Measurements from ENCODE around the gene POFUT2.

Gene POFUT2

DNA sequence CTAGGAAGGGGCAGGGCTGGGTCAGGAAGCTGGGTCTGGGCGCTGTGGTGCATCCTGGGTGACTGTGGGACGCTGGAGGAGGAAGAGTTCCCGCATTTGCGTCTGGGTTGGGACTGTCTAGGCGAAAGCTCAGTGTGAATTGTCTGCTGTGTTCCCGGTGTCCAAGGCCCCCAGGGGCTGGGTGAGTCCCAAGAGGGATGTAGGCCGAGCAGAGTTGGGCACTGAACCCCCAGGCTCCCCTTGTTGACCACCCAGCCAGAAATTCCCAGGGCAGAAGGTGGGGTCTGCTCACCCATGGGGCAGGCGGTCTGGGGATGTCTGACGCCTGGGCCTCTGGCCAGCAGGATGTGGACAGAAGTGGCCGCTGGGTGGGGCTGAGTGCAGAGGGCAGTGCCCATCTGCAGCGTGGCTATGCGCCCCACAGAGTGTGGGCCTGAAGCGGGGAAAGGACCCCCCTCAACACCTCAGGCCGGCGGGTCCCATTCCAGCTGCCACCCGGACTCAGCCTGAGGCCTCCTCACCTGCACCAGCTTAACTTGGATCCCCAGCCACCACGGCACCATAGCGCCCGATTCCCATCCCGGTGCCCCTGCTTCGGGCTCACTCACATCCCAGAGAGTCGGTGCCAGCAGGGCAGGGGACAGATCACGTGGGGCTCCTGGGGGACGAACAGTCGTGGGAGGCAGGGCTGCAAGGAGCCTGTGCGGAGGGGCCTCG is 37.0 kb upstream of the POFUT2 start:
- H3K27ac ChIP-seq: no peak overlapping the region

DNA sequence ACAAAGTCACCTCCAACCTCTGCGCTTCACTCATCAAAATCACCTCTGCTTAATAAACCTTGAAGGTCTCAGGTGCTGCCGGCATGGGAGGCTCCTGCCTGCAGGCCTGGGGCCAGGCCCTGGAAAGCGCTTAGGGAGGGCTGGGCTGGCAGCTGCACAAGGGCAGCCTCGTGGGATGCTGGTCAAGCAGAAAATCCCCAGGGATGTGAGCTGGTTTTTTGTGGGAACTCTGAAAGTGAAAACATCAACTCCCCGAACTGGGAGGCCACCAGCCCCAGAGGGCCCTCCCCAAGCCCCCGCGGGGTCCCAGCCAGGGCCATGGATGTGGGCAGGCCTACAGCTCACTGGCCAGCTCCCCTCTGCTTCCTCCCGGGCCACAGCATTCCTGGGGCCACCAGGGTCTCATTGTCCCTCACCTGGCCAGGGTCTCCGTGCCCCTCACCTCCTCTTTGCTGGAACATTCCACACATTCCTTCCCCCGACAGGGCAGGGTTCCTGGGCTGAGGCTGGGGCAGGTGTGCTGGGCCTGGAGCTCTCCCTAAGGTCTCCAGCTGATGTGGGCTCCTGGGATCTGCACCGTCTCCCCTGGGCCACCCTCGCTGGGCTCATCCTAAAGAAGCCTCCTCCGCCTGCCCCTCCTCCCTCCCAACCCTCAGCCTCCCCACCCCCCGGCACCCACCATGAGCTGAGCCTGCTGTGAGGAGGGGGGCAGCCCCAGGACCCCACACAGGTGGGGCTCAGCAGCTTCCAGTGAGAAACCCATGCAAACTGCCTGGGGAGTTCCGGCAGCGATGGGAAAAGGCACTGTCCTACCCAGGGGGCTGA is 36.0 kb upstream of the POFUT2 start:
- H3K27ac ChIP-seq: no peak overlapping the region; the same call in 1 of the 2 replicates
- TF ChIP-seq, protein P1, sequence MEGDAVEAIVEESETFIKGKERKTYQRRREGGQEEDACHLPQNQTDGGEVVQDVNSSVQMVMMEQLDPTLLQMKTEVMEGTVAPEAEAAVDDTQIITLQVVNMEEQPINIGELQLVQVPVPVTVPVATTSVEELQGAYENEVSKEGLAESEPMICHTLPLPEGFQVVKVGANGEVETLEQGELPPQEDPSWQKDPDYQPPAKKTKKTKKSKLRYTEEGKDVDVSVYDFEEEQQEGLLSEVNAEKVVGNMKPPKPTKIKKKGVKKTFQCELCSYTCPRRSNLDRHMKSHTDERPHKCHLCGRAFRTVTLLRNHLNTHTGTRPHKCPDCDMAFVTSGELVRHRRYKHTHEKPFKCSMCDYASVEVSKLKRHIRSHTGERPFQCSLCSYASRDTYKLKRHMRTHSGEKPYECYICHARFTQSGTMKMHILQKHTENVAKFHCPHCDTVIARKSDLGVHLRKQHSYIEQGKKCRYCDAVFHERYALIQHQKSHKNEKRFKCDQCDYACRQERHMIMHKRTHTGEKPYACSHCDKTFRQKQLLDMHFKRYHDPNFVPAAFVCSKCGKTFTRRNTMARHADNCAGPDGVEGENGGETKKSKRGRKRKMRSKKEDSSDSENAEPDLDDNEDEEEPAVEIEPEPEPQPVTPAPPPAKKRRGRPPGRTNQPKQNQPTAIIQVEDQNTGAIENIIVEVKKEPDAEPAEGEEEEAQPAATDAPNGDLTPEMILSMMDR (conservative IDR thresholded peaks at IDR 0.05): no peak

More for the DNA sequence above, 37.0 kb upstream of the POFUT2 start:
- TF ChIP-seq, protein P1 (conservative IDR thresholded peaks at IDR 0.05): no peak

DNA sequence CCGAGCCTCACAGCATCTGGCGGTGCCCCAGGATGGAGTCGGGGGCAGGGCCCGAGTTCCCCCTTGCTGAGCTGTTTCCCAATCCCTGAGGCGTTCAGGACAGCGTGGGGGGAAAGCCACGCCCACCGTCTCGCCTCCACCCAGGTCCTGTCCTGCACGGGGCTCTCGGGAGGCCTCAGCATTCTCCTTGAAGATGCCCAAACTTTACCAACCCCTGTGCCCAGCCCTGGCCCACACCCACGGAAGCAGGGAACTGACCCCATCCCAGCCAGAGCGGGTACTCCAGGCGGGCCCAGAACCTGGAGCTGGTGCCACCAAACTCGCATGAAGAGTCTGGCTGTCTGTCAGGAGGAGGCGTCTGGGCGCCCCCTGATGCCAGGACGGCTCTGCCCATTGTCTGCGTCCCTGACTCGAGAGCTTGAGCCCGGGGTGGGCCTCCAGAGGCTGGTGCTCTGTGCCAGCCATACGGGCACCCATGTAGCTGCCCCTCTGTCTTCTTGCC is 35.3 kb upstream of the POFUT2 start:
- H3K27ac ChIP-seq: no peak overlapping the region; the same call in 1 of the 2 replicates
- TF ChIP-seq, protein P1 (conservative IDR thresholded peaks at IDR 0.05): no peak

DNA sequence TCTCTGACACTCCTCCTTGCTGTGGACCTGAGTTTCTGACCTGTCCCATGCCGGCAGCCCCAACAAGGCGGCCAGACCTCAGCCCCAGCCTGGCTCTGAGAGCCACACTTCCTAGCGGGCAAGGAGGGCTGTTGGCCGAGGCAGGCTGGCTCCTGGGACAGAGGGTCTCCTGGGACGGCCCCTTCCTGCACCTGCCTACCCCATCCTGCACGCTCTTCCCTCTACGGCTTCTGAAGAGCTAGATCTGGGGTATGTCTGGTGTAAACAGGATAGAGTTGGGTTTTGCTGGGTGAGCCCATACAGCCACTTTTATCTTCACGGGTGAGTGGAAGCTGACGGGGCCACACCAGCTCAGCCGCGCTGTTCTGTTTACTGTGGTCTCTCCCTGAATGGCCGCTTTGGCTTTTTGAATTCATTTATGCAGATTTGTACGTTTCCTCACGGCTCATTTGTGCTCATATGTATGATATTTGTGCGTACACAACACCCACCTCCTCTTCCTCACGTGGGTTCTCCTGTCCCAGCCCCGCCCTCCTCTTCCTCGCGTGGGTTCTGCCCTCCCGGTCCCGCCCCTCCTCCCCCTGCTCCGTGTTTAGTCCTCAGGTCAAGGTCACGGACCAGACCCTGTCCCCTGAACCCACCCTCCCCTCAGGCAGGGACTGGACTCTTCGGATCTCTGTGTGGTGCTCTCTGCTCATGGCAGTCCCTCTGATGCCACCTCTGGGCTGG is 34.7 kb upstream of the POFUT2 start:
- H3K27ac ChIP-seq: no peak overlapping the region
- TF ChIP-seq, protein P1 (conservative IDR thresholded peaks at IDR 0.05): no peak

DNA sequence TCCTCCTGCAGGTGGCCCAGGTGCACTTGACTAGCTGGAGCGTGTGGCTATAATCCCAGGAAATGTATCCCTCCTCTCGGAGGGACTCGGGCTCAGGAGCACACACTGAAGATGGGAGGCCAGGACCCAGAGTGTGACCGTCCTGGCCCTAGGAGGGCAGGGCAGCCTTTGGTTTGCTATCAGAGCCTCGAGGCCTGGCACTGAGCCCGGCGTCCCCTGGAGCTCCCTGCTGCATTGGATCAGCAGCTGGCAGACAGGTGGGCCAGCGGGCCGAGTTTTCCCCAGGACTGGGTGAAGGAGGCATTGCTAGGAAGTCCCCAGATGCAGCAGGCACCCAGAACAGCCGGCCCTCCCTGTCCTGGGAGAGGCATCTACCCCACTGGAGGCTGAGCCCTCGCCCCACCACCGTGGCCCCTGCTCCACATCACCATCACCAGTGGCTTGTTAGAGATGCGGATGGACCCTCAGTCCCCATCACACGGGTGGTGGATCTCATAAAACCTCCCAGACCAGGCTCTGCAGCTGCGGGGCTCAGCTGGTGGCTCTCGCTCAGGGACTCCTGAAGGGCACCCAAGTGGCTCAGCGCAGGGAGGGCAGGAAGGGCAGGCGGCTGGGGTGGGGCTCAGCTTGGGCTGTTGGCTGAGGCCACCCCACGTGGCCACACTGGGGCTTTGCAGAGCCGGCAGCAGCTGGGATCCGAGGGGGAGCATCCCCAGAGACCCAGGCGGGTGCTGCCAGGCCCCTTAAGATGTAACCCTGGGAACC is 32.7 kb upstream of the POFUT2 start:
- no peak overlapping the region for H3K27ac ChIP-seq
- TF ChIP-seq, protein P1 (conservative IDR thresholded peaks at IDR 0.05): no peak

DNA sequence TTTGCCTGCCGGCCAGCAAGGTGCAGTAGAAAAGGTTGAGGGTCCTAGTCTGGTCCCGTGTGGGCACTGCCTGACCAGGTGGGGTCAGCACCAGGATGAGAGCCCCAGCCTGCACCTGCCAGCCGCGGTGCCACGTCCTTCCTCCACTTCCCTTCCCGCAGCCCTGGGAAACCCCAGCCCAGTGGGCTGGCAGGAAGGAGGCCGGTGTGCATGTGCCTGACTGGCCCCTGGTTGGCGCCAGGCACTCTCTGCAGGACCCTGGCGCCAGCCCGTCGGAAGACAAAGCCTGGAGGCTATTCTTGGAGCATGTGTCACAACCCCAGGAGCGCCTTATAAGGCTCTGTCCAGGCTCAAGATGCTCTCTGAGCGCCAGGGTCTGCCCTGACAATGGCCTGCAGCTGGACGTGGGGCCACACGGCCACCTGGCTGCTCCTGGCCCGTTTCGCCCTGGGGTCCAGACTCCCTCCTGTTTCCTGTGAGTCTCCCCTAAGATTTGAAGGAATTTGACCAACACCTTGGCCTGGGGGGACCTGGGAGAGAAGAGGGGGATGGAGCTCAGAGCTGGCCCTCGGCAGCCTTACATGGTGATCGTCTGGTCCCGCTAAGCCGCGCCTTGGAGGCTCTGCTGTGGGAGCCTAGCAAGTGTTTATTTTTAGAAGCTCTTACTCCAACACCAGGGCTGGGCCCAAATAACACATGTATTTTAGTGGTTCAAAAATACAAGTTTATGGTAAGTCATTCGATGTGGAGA is 31.9 kb upstream of the POFUT2 start:
- no peak overlapping the region for H3K27ac ChIP-seq
- TF ChIP-seq, protein P1 (conservative IDR thresholded peaks at IDR 0.05): no peak

All from VCaP (cell line).